Type B pancreatic cell (in vitro differentiated cells): ENCODE results near the gene CD79B. TPM values are rescaled to one million over a fixed set of nuclear protein-coding genes. Genes with fewer than 3 reads are reported as not detected.
A peak's percentile ranks its signal among the peaks of the same experiment; 100 is the strongest.
"Not testable (repeated sequence)": the region's sequence is repeated elsewhere in the genome, so short reads cannot be mapped to it uniquely, and the experiment has no call there.

Experiments used
- DNase-seq: peaks from one replicate; pipeline ENCODE4 v3.0.0; 2021; ENCODE audit warnings: mixed read lengths; ENCODE audit not compliant: unreplicated experiment; ENCODE audit errors: extremely low spot score
- H3K27ac Mint-ChIP-seq: 2 replicates; pipeline ENCODE4 v1.8.0; 2021; ENCODE audit warnings: mild to moderate bottlenecking, mixed read lengths
- H3K27me3 Mint-ChIP-seq: 2 replicates; pipeline ENCODE4 v1.8.0; 2021; ENCODE audit warnings: mixed read lengths
- H3K36me3 Mint-ChIP-seq: 2 replicates; pipeline ENCODE4 v1.8.0; 2021; ENCODE audit warnings: mixed read lengths
- H3K4me1 Mint-ChIP-seq: one replicate; pipeline ENCODE4 v1.8.0; 2021; ENCODE audit warnings: mixed read lengths; ENCODE audit not compliant: unreplicated experiment
- H3K4me3 Mint-ChIP-seq: 2 replicates; pipeline ENCODE4 v1.8.0; 2021; ENCODE audit warnings: mild to moderate bottlenecking, mixed read lengths
- H3K9me3 Mint-ChIP-seq: 2 replicates; pipeline ENCODE4 v1.8.0; 2021; ENCODE audit warnings: mixed read lengths
- total RNA-seq: library from RNA; stranded (reverse); gene quantifications from 2 replicates; pipeline ENCODE4 v1.2.1, GENCODE V29; 2021; ENCODE audit warnings: low replicate concordance
- TF ChIP-seq, protein P1 (sequence below): fragments of 200-600 bp; sonication (generic); conservative IDR thresholded peaks from 2 replicates; pipeline ENCODE4 v1.5.0; 2021; ENCODE audit warnings: antibody characterized with exemption, mild to moderate bottlenecking

CD79B gene
- total RNA-seq, 1 donor from 2014 or later = not detected

DNA sequence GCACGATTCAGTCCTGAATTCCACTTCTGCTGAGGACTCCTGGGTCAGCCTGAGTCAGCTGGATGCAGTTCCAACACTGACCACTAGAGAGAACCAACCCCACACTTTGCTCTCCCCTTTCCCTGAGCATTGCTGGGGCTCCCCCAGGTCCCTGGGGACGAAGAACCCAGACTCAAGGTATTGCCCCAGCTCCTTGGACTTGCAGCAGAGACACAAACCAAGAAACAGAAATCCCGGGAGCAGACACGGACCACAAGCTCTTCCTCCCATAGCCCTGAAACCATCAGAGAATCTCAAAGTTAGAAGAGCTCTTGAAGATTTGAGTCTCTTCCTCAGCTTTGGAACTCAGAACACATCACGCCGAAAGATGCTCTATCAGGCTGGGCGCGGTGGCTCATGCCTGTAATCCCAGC, 12.8 kb downstream of the CD79B start:
- no peak overlapping the region for H3K4me3 Mint-ChIP-seq
- no peaks in the 10 kb centered on the region for H3K9me3 Mint-ChIP-seq

DNA sequence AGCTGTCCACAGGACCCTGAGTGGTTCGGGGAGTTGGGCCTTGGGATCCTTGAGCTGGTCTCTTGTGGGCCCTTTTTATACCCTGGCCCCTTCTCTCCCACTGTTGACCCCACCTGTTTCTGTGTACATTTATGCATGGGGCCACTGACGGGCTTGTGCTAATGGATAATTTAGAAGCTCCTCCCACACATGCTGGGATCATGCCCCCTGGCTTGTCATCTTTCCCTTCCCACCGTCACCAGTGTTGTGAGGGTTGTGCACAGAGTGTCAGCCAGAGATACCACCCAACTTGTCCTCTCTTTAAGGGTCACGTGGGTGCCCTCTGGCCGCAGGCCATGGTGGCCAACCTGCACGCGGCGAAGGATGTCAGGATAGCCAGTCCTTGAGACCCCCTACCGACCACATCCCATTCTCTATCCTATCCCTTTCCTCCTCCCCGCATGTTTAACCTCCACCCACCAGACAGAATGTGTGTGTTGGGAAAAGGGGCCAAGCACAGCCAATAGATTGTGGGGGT, 13.3 kb downstream of the CD79B start, which contains the start of gene GH1:
Gene GH1 (minus strand): TSS at position 51 of the 517 bp plus-strand sequence. CDS start 63 bp downstream, outside the sequence.
- H3K9me3 Mint-ChIP-seq = not testable (repeated sequence)

More for the DNA sequence above, 12.8 kb downstream of the CD79B start:
- TF ChIP-seq, protein P1, sequence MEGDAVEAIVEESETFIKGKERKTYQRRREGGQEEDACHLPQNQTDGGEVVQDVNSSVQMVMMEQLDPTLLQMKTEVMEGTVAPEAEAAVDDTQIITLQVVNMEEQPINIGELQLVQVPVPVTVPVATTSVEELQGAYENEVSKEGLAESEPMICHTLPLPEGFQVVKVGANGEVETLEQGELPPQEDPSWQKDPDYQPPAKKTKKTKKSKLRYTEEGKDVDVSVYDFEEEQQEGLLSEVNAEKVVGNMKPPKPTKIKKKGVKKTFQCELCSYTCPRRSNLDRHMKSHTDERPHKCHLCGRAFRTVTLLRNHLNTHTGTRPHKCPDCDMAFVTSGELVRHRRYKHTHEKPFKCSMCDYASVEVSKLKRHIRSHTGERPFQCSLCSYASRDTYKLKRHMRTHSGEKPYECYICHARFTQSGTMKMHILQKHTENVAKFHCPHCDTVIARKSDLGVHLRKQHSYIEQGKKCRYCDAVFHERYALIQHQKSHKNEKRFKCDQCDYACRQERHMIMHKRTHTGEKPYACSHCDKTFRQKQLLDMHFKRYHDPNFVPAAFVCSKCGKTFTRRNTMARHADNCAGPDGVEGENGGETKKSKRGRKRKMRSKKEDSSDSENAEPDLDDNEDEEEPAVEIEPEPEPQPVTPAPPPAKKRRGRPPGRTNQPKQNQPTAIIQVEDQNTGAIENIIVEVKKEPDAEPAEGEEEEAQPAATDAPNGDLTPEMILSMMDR = peak; percentile 87
- peaks cover 32% of the 10 kb centered on the region for H3K27me3 Mint-ChIP-seq
- H3K27ac Mint-ChIP-seq = no peak overlapping the region
- H3K36me3 Mint-ChIP-seq = no peaks in the 10 kb centered on the region
- no peak for DNase-seq
- H3K4me1 Mint-ChIP-seq = peaks cover 5% of the 10 kb centered on the region

DNA sequence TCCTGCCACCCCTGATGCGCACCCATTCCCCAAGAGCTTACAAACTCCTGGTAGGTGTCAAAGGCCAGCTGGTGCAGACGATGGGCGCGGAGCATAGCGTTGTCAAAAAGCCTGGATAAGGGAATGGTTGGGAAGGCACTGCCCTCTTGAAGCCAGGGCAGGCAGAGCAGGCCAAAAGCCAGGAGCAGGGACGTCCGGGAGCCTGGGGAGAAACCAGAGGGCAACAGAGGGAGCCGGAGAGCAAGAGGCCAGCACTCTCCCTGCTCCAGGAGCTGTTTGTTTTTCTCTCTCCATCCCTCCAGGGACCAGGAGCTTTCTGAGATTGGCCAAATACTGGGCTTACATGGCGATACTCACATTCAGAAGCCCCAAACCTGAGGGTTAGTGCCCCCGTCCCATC, 13.8 kb downstream of the CD79B start:
- H3K36me3 Mint-ChIP-seq = no peaks in the 10 kb centered on the region
- H3K4me3 Mint-ChIP-seq = no peak overlapping the region
- peaks cover 32% of the 10 kb centered on the region for H3K27me3 Mint-ChIP-seq
- TF ChIP-seq, protein P1 = no peak
- H3K4me1 Mint-ChIP-seq = peaks cover 5% of the 10 kb centered on the region
- no peak overlapping the region for H3K27ac Mint-ChIP-seq
- no peaks in the 10 kb centered on the region for H3K9me3 Mint-ChIP-seq
- DNase-seq = no peak

More for the DNA sequence above, 13.3 kb downstream of the CD79B start, which contains the start of gene GH1:
- not testable (repeated sequence) for DNase-seq, H3K27ac Mint-ChIP-seq, H3K4me1 Mint-ChIP-seq, H3K36me3 Mint-ChIP-seq, H3K4me3 Mint-ChIP-seq
- peaks cover 32% of the 10 kb centered on the region for H3K27me3 Mint-ChIP-seq

DNA sequence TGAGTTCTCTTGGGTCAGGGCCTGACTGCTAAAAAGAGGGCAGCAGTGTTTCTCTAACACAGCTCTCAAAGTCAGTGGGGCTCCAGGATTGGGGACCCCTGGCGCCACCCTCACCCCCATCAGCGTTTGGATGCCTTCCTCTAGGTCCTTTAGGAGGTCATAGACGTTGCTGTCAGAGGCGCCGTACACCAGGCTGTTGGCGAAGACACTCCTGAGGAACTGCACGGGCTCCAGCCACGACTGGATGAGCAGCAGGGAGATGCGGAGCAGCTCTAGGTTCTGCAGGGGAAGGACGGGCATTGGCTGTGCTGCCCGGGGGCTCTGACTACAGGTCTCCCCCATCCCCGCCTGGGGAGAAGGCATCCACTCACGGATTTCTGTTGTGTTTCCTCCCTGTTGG, 14.5 kb downstream of the CD79B start:
- Mint-ChIP-seq H3K36me3 (no peaks in the 10 kb centered on the region), H3K4me3 (no peak overlapping the region), H3K4me1 (peaks cover 5% of the 10 kb centered on the region), H3K27me3 (peaks cover 32% of the 10 kb centered on the region), H3K27ac (no peak overlapping the region), H3K9me3 (no peaks in the 10 kb centered on the region)
- no peak for DNase-seq
- TF ChIP-seq, protein P1 = no peak

DNA sequence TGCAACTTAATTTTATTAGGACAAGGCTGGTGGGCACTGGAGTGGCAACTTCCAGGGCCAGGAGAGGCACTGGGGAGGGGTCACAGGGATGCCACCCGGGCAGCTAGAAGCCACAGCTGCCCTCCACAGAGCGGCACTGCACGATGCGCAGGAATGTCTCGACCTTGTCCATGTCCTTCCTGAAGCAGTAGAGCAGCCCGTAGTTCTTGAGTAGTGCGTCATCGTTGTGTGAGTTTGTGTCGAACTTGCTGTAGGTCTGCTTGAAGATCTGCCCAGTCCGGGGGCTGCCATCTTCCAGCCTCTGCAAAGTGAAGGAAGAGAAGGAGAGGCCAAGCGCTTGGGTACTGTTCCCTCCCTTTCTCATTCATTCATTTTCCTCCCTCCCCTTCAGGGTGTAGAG, 14.9 kb downstream of the CD79B start:
- H3K4me3 Mint-ChIP-seq, H3K9me3 Mint-ChIP-seq, H3K36me3 Mint-ChIP-seq, DNase-seq, H3K27ac Mint-ChIP-seq, H3K4me1 Mint-ChIP-seq: not testable (repeated sequence)
- peaks cover 32% of the 10 kb centered on the region for H3K27me3 Mint-ChIP-seq

DNA sequence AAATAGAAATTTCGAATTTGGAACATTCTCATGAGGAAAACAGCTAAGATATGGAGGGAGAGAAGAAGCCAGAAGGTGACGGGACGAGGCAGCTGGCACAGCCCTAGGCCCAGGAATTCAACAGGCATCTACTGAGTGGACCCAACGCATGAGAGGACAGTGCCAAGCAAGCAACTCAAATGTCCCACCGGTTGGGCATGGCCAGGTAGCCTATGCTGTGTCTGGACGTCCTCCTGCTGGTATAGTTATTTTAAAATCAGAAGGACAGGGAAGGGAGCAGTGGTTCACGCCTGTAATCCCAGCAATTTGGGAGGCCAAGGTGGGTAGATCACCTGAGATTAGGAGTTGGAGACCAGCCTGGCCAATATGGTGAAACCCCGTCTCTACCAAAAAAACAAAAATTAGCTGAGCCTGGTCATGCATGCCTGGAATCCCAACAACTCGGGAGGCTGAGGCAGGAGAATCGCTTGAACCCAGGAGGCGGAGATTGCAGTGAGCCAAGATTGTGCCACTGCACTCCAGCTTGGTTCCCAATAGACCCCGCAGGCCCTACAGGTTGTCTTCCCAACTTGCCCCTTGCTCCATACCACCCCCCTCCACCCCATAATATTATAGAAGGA, 15.5 kb downstream of the CD79B start:
- Mint-ChIP-seq H3K27me3 (peaks cover 35% of the 10 kb centered on the region), H3K4me3 (no peak overlapping the region), H3K4me1 (peaks cover 5% of the 10 kb centered on the region), H3K9me3 (no peaks in the 10 kb centered on the region), H3K36me3 (no peaks in the 10 kb centered on the region), H3K27ac (no peak overlapping the region)
- TF ChIP-seq, protein P1 = no peak
- DNase-seq = no peak

DNA sequence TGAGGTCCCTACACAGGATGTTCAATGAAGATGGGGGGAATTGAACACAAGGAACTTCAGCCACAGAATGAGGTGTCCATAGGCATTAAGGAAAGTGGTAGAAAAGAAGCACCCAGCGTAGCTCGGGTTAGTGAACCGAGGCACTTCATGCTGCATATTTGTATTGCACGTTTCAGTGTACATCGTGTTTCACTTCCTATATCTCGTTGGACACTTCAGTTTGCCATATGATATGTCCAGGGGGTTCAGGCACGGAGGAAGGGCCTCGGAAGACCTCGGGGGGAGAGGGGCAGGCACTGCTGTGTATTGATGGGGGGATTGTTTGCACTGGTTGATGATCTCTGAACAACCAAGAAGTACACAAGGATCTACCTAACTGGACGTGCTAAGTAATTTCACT, 16.4 kb downstream of the CD79B start:
- DNase-seq, H3K4me3 Mint-ChIP-seq, H3K36me3 Mint-ChIP-seq, H3K4me1 Mint-ChIP-seq, H3K27ac Mint-ChIP-seq, H3K9me3 Mint-ChIP-seq: not testable (repeated sequence)
- peaks cover 40% of the 10 kb centered on the region for H3K27me3 Mint-ChIP-seq
